NCI-H146 (cell line): ENCODE results near the gene RTTN.

Experiments used
- DNase-seq: peaks from one replicate; lab custom pipeline; 2025; lab: John Stamatoyannopoulos, UW

Gene RTTN

DNA sequence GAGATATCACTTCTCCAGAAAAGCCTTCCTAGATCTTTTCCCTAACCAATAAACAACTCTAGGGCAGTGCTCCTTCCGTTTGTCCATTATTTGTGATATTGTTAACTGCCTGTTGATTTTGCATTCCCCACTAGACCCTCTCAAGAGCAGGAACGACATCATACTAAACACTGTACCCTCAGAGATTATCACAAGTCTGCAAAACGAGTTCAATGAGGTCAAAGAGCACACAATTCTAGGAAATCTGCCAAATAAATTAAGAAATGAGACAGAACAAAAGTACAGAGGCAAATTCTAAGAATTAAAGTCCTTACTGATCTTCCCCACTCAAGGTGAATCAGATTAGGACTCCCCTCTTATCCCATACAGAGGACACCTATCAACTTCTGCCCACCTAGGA, 7.6 kb downstream of the RTTN start:
- DNase-seq = no peak

- no peak for DNase-seq
These were observed 8.5 kb downstream of the RTTN start for GRCh38 chr18:70197026-70197425.

DNA sequence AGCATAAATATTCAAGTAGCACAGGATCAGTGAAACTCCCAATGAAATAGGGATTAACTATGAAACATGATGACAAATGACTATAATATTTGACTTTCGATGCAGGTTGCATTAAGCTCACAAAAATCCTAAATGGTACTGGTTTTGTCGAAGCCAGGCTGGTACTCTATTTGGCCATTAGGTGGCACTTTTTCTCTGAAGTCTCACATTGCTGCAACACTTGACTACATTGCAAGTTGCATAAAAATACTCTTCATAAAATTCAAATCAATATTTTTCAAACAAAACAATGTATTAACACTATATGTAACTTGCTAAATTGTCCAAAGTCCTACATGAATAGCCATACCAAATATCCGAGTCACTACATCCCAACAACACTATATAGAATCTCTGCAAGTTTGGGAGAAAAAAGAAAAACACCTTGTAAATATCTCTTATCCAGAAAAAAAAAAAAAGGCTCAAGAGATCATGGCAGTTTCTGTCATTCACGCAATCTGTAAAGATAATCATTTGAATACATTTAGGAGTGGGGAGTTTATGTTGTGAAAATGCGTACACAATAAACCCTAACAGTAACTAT, 9.5 kb downstream of the RTTN start:
- DNase-seq = peak; percentile 55

DNA sequence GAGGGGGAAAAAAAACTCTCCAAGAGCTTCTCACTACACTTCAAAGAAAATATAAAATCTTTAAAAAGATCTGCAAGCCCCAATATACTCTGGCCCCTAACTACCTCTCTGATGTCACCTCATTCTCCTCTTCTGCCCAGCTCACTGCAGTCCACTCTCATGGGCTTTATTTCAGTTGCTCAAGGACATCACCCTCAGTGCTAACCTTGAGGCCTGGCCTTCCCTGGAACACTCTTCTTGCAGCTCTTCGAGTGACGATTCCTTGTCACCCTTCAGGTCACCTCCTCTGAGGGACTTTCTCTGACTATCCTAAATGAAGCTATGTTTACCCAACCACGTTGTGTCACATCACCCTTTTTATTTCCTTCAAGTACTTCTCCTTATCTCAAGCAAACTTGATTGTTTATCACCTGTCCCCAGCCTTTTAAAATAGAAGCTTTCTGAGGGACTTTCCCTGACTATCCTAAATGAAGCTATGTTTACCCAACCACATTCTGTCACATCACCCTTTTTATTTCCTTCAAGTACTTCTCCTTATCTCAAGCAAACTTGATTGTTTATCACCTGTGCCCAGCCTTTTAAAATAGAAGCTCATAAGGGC, 10.4 kb downstream of the RTTN start:
- no peak for DNase-seq

GRCh38 chr18:70194227-70194890, 11.1 kb downstream of the RTTN start:
- no peak for DNase-seq

DNA sequence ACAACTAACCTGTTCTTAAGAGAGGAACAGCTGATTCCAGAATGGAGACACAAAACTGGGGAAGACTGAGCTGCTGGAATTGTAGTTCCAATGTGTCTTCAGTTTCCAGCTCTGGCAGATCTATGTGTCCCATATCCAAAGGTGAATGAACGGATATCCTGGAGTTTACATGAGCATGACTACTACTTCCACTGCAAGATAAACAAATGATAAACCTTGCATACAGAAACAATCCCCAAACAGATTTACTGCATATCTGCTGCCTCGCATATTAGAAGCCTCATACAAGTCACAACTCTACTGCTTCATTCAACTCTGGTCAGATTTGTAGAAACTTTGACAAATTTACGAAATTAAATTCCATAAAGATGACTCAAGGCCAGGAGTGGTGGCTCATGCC, 15.0 kb downstream of the RTTN start:
- no peak for DNase-seq

GRCh38 chr18:70188113-70188512, 17.4 kb downstream of the RTTN start:
- DNase-seq = no peak

- DNase-seq = no peak
These were observed 22.0 kb downstream of the RTTN start for GRCh38 chr18:70183441-70183840.

DNA sequence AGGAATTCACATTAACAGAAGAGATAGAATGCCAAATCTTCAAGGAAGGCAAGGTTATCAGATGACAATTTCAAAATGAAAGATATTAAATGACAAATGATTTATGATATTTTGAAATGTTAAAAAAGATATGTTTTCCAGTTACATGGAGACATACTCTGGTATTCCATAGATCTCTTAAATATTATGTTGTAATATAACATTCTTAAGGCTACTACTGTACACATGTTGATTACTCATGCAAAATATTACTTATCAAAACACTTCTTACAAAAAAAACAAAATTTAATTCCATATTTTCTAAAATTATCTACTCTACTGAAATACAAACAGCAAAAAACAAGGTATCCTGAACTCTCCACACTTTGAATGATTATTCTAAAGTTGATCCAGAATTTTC, 22.9 kb downstream of the RTTN start:
- no peak for DNase-seq

DNA sequence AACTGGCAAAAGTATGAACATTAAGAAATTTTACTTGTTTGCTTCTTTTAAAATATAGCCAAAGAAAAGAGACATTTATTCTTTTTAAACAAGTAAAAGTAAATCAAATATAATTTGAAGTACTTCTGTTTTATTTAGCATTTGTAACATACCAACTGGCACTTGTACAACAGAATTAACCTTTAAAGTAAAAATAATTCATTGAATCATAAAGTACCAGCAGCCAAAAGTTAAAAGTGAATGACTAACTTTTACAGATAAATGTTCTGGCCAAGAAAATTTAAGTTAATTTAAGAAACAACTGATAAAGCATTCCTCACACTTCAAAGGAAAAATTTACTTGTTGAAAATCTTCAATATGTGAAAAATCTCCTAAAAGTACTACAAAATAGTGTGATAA, 23.8 kb downstream of the RTTN start:
- DNase-seq = no peak

DNA sequence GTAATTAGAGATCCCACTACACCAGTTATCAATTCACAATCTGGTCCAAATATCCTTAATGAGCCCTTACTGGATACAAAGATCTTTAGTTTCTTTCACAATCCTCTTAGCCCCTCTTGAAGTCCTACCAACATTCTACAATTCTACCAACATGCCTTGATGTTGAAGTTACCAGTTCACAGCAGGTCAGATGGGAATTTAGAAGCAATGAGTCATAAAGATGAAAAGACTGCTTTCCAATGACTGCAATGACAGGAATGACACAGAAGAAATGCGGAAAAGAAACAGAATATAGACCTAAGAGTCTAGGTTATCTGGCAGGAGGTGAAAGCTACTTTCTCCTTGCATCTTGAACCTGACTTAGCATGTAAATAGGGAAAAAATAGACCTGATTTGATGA, 24.5 kb downstream of the RTTN start:
- no peak for DNase-seq

DNA sequence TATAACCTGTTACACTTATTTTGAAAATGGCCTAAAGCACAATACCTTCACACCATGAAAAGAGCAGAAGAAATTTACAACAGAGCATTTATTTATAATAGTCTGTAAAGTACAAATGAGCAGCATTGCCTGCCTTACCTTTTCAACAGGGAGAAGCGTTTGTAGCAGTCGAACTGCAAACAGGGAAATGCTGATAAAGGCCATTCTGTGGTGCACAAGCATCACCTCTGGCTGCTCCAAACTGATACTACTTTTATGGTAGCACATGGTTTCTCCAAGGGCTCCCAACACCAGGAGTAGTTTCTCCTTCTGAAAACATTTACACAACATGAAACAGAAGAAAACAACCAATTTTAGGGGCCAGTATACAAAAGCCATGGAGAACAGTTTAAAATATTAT, 28.9 kb downstream of the RTTN start:
- no peak for DNase-seq

GRCh38 chr18:70175216-70175615, 30.3 kb downstream of the RTTN start:
- no peak for DNase-seq

DNA sequence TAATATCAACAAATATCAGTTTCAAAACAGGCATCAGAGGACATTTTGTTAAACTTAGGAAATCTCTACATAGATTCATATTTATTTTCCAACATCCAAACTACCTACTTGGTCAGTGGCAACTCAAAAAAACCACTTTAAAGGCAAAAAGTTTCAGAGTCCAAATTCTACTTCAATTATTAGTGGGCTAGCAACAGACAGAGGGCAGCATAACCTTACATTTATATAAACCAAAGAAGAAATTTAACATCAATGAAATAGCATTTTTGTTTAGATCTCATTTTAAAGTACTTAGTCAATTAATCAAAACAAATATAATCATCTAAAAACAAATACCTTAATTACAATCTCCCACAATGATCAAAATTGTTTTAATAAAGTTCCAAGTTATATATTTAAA, 33.3 kb downstream of the RTTN start:
- no peak for DNase-seq

GRCh38 chr18:70169747-70170146, 35.7 kb downstream of the RTTN start:
- no peak for DNase-seq

DNA sequence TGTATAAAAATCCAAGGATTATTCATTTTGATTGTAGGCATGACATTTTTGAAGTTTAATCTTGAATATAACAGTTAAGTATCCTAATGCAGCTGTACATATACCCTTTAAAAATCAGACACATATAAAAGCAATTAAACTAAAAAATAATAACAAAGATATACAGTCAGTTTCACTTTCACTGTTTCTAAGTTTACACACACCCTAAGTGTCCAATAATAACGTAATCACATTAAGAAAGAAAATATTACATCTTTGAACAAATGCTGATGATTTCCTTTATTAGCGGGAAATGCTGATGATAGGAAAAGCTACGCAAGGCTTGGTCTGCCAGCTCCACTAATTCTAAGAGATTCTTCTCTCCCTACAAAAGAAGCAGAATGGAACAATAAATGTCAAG, 38.8 kb downstream of the RTTN start:
- no peak for DNase-seq

DNA sequence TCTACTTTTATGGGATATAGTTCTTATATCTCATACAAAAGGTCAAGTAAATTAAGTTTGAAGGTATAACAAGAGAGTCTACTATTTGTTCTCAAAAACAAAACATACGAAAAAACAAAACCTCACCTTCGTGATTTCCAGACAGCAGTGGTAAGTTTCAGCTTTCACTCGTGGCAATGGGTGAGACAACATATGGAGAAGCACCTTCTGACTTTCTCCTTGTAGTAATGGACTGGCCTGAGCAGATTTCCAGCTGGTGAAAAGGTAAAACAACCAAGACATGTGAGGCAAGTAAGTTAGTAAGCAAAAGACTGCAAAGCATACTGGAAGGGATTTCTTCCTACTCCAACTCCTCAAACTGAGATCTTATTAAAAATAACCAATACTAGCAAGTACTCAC, 39.6 kb downstream of the RTTN start:
- no peak for DNase-seq

GRCh38 chr18:70160073-70160678, 45.3 kb downstream of the RTTN start:
- DNase-seq = no peak

GRCh38 chr18:70158992-70159717, 46.3 kb downstream of the RTTN start:
- no peak for DNase-seq

DNA sequence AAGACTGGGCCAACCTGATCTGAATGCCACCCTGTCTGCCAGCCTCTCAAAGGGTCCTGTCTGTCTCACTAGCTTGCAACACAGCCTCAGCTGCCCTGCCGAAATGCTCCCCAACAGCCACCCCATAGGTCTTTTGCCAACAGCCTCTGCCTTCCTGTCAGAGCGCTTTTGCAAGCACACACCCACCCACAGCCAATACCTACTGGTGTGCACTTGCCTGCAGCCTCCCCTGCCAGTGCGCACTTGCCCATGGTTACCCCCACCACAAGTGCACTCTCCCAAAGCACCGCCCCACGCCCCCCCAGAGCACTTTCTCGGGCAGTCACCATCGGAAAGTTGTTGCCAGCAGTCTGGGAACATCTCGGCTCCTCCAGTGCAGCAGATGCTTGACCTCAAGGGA, 48.6 kb downstream of the RTTN start:
- no peak for DNase-seq

GRCh38 chr18:70154591-70155194, 50.8 kb downstream of the RTTN start:
- DNase-seq = no peak

DNA sequence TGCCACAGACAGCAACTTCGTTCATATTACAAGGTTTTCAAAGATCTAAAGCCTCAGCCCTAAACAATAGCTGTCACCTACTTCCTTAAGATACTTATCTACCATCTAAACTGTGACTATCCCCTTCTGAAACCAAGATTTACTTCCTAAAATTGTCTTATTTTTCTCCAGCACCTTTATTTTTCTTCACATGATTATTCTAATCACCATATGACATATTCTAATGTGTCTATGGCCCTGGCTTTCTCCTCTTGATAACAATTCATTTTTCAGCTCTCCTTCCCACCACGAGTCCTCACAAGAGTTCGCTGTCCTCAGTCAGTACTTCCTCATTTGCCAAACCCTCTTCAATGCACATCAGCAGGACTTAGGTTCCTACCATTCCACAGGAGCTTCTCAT, 53.9 kb downstream of the RTTN start:
- no peak for DNase-seq
